Loucy (cell line): ENCODE results near the gene NEMP2.

ENCODE experiments used
- H2AFZ ChIP-seq: fragments of 200-600 bp; sonication (generic); 2 replicates; pipeline ENCODE4 v1.6.0; 2016; ENCODE audit warnings: antibody characterized with exemption, mild to moderate bottlenecking, low read length, moderate library complexity
- H3F3A ChIP-seq: fragments of 200-600 bp; 2 replicates; pipeline ENCODE4 v1.6.0; 2016; ENCODE audit warnings: antibody characterized with exemption, low read depth, mild to moderate bottlenecking
- H3K27me3 ChIP-seq: fragments of 200-600 bp; sonication (generic); 2 replicates; pipeline ENCODE4 v1.6.1; 2014; ENCODE audit warnings: low read length, mild to moderate bottlenecking; ENCODE audit not compliant: insufficient read depth, poor library complexity, severe bottlenecking
- H3K36me3 ChIP-seq: fragments of 200-600 bp; sonication (generic); 2 replicates; pipeline ENCODE4 v1.6.1; 2016; ENCODE audit warnings: low read length; ENCODE audit not compliant: insufficient read depth
- H3K4me1 ChIP-seq: fragments of 200-600 bp; sonication (generic); 2 replicates; pipeline ENCODE4 v1.5.1; 2014; ENCODE audit warnings: low read length, mild to moderate bottlenecking; ENCODE audit not compliant: insufficient read depth, poor library complexity, severe bottlenecking
- H3K4me2 ChIP-seq: fragments of 200-600 bp; sonication (generic); 2 replicates; pipeline ENCODE4 v1.6.0; 2014; ENCODE audit warnings: antibody characterized with exemption, low read length, low read depth, mild to moderate bottlenecking; ENCODE audit not compliant: poor library complexity, severe bottlenecking
- H3K4me3 ChIP-seq: fragments of 200-600 bp; sonication (generic); 2 replicates; pipeline ENCODE4 v1.5.1; 2014; ENCODE audit warnings: low read length, mild to moderate bottlenecking, mixed read lengths; ENCODE audit not compliant: poor library complexity, severe bottlenecking
- H3K79me2 ChIP-seq: fragments of 200-600 bp; sonication (generic); 2 replicates; pipeline ENCODE4 v1.6.1; 2014; ENCODE audit warnings: low read length; ENCODE audit not compliant: insufficient read depth
- H3K9ac ChIP-seq: fragments of 200-600 bp; sonication (generic); 2 replicates; pipeline ENCODE4 v1.6.0; 2014; ENCODE audit warnings: mild to moderate bottlenecking, low read depth, low read length, moderate library complexity; ENCODE audit not compliant: poor library complexity, severe bottlenecking
- H3K9me2 ChIP-seq: fragments of 200-600 bp; sonication (generic); replicated peaks from 2 replicates; pipeline ENCODE4 v1.6.1; 2016; ENCODE audit warnings: low read depth, low read length, mixed read lengths
- H3K9me3 ChIP-seq: fragments of 200-600 bp; sonication (generic); 2 replicates; pipeline ENCODE4 v1.6.1; 2014; ENCODE audit warnings: mild to moderate bottlenecking, antibody characterized with exemption, low read length, low read depth; ENCODE audit not compliant: insufficient read depth
- H4K20me1 ChIP-seq: fragments of 200-600 bp; sonication (generic); 2 replicates; pipeline ENCODE4 v1.6.0; 2014; ENCODE audit warnings: antibody characterized with exemption, low read length, mild to moderate bottlenecking; ENCODE audit not compliant: insufficient read depth, poor library complexity, severe bottlenecking
- CTCF ChIP-seq: fragments of 200-600 bp; sonication (generic); conservative IDR thresholded peaks from 2 replicates; pipeline ENCODE4 v1.5.1; 2014; ENCODE audit warnings: mild to moderate bottlenecking, antibody characterized with exemption, low read length
- EZH2phosphoT487 ChIP-seq: fragments of 200-600 bp; IDR thresholded peaks from 2 replicates; pipeline ENCODE4 v1.6.1; 2018; ENCODE audit warnings: antibody characterized with exemption, mild to moderate bottlenecking, moderate library complexity, borderline replicate concordance

NEMP2 gene

DNA sequence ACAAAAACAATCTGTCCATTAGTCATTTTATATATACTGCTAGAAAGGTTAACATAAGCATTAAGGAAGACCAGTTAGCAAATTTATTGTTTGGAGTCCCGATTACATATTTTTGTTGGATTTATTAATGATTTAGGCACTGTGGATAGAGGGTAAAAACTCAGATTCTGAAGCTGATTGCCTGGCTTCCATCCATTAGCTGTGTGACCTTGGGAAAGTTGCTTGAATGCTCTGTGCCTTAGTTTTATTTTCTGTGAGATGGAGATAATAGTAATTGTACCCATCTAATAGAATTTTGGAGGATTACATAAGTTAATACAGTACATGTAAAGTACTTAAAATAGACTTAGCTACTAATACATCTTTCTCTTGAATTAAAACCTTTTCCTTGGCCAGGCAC, 36.3 kb upstream of the NEMP2 start:
- H3K79me2 ChIP-seq: no peaks in the 10 kb centered on the region
- no peak for TF ChIP-seq CTCF
- no peak for TF ChIP-seq EZH2phosphoT487
- H3K36me3 ChIP-seq: no peaks in the 10 kb centered on the region
- peaks cover 6% of the 10 kb centered on the region for H3K4me1 ChIP-seq
- H3K9me2 ChIP-seq: no peaks in the 10 kb centered on the region
- peaks cover 7% of the 10 kb centered on the region; the same call in 1 of the 2 replicates for H3K9me3 ChIP-seq
- H2AFZ ChIP-seq: no peak overlapping the region
- no peaks in the 10 kb centered on the region for H4K20me1 ChIP-seq
- no peak overlapping the region for H3K4me3 ChIP-seq
- no peak overlapping the region for H3K9ac ChIP-seq
- no peaks in the 10 kb centered on the region for H3F3A ChIP-seq
- no peaks in the 10 kb centered on the region for H3K27me3 ChIP-seq
- no peak overlapping the region for H3K4me2 ChIP-seq

GRCh38 chr2:190569994-190570755, 35.7 kb upstream of the NEMP2 start:
- no peaks in the 10 kb centered on the region for H3K79me2 ChIP-seq
- no peak for TF ChIP-seq CTCF
- no peak for TF ChIP-seq EZH2phosphoT487
- no peaks in the 10 kb centered on the region for H3F3A ChIP-seq
- no peaks in the 10 kb centered on the region for H3K36me3 ChIP-seq
- H3K9me3 ChIP-seq: peaks cover 7% of the 10 kb centered on the region; the same call in 1 of the 2 replicates
- no peak overlapping the region for H3K4me3 ChIP-seq
- H3K4me2 ChIP-seq: no peak overlapping the region
- no peaks in the 10 kb centered on the region for H3K9me2 ChIP-seq
- H3K4me1 ChIP-seq: peaks cover 6% of the 10 kb centered on the region
- no peak overlapping the region for H3K9ac ChIP-seq
- no peaks in the 10 kb centered on the region for H3K27me3 ChIP-seq
- no peaks in the 10 kb centered on the region for H4K20me1 ChIP-seq
- H2AFZ ChIP-seq: no peak overlapping the region

GRCh38 chr2:190564838-190565237, 30.3 kb upstream of the NEMP2 start:
- H3K9me3 ChIP-seq: peaks cover 7% of the 10 kb centered on the region; the same call in 1 of the 2 replicates
- TF ChIP-seq EZH2phosphoT487: no peak
- TF ChIP-seq CTCF: no peak
- no peak overlapping the region for H2AFZ ChIP-seq

More at GRCh38 chr2:190564838-190565237, 30.3 kb upstream of the NEMP2 start:
- Histone ChIP-seq H3K4me3 (no peak overlapping the region), H3K9me2 (no peaks in the 10 kb centered on the region), H3K4me1 (no peaks in the 10 kb centered on the region), H3F3A (no peaks in the 10 kb centered on the region), H3K9ac (no peak overlapping the region), H3K4me2 (no peak overlapping the region), H3K36me3 (no peaks in the 10 kb centered on the region), H3K27me3 (no peaks in the 10 kb centered on the region), H4K20me1 (no peaks in the 10 kb centered on the region), H3K79me2 (no peaks in the 10 kb centered on the region)
